HG03469 (cell line): ENCODE data around the gene PRG2.
"Not testable (repeated sequence)": the region's sequence is repeated elsewhere in the genome, so short reads cannot be mapped to it uniquely, and the experiment has no call there.

Source experiments
- ATAC-seq: cut with Tn5 transposase; IDR thresholded peaks from one replicate; pipeline ENCODE4 v1.9.1; 2021; ENCODE audit warnings: mild to moderate bottlenecking, moderate library complexity, moderate number of reproducible peaks; ENCODE audit not compliant: unreplicated experiment

Gene PRG2

DNA sequence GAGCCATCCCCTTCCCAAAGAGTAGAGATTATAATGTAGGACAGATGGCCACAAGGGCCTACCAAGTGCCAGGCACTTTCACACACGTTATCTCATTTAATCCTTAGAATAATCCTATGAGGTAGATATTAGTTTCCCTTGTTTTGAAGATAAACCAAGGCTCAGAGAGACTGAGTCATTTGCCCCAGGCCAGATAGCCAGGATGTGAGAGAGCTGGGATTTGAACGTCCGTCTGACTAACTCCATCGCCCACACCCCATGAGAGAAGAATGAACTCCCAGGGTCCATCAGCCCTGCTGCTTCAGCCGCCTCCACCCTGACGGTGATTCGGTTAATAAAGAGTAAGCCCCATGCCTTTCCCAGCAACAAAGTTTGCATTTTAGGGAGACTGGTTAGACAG is 20.2 kb downstream of the PRG2 start:
- no peak for ATAC-seq

DNA sequence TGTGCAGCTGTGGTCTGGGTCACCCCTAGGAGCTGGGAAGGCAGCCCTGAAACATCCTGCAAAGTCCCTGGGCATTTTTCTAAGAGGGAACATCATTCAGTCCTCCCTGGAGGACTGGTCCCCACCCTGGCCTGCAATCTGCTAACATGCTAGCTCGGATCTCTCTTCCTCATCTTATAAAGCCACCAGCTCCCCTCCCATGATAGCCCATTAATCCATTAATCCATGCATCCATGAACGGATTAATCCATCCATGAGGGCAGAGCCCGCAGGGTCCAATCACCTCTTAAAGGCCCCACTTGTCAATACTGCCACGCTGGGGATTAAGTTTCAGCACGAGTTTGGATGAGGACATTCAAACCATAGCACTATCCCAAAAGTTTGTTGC is 21.6 kb downstream of the PRG2 start:
- ATAC-seq: no peak

DNA sequence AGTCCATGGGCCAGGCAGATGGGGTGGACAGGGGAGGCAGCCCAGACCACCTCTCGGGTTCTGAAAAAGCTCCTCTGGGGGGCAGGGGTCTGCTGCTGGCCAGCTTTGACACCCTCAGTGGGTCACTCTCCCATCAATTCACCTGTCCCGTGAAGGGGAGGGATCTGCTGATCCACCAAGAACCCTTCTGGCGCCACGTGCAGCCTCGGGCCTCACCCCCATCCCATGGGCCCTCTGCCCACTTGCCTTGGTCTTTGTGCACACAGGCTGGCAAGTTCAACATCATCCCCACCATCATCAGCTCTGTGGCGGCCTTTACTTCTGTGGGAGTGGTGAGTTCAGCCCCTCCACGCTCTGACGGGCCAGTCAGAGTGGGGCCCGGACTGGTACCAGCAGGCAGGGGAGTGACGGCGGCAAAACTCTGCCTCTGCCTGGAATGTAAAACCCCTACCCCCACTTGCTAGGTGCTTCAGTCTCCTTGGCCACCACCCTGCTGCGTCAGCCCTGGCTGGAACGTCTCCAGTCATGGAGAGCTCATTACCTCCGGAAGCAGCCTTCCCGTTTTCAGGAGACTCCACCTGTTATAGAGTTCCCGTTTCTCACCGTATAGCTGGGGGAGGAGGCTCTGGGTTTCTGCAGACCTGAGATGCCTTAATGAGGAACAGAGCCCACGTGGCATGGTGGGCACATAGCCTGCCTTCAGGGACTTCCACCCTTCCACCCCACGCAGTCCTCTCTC is 22.2 kb downstream of the PRG2 start:
- no peak for ATAC-seq

DNA sequence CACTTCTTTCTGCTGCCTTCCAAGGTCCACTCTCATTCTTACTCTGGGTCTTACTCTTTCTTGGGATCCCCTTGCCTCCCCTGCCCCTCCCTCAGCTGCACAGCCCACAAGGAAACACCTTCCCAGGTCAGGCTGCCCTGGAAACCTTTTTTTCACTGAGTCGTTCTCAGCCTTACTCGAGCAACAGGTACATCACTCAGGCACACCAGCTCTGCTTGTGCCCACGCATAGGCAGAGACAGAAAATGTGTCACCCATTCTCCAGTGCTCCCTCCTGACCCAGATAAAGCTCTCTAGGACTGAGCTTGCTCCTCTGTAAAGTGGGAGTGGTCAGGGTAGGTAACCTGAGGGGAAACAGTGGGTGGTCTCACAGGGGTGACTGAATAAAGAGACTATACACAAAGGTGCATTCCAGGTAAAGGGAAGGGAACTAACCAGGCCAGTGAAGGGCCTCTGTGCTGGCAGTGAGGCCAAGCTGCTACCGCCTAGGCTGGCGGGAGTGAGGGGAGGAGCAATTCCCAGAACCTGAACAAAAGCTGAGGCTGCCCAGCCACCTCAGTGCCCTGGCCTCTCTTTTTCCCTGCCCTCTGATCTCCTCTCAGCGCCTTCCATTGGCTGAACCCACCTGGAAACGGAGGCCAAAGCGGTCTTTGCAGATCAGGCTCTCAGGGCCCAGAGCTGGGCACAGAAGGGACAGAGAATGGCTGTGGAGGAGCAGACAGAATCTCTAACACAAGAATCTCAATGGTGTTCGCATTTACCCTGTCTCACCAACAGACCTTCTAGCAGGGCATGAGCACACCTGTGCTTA is 25.4 kb downstream of the PRG2 start:
- no peak for ATAC-seq

DNA sequence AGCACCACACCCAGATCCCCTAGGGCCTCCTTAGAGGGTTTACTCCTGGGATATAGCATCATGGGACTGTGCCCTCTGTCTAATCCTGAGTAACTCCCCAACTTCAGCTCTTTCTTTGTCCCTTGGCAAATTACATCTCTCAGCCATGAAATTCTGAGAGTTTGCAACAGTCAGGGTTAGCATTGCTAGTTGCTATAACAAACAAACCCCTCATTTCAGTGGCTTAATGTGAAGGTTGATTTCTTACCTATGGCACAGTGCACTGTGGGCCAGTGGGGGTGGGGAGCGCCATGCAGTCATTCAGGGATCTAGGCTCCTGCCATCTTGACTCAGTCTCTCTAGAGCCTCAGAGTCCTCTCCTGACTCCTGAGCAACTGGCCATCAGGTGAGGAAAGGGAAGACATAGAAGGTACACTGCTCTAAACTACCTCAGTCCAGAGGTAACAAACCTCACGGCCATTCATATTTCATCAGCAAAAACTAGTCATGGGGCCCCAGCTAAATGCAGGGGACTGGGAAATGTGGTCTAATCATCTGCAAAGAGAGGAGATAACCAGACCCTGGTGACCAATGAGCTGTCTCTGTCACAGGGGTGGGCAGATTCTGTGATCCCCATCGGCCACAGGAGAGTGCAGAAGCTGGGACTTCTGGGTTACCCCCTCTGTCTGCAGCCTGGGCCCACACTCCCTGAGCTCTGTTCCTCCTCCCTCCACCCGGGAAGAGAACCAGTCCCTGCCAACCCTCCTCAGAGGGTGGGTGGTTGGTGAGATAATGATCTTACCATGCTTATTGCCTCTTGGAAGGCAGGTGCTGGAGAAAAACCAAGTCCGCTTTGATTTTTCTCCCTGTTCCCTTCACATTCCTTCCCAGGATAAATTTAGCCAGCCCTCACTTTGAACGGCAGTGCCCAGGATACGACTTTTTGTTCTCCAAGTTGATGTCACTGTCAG is 27.0 kb downstream of the PRG2 start:
- ATAC-seq: no peak

DNA sequence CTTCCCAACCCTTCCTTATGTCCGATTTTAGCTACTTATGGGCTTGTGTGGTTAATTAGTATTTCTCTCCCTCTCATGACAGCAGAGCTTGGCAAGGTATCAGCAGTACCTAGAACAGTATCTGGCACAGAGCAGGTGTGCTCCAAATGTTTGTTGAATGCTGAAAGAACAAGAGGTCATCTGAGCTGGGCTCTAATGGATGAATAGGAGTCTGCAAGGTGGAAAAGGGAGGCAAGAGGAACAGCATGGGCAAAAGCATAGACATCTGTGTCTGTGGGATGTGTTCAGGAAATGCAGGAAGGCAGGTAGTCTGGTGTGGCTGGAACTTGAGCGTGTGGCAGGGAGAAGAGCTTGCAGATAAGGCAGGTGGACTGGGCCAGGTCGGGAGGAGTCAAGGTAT is 28.5 kb downstream of the PRG2 start:
- ATAC-seq: no peak

DNA sequence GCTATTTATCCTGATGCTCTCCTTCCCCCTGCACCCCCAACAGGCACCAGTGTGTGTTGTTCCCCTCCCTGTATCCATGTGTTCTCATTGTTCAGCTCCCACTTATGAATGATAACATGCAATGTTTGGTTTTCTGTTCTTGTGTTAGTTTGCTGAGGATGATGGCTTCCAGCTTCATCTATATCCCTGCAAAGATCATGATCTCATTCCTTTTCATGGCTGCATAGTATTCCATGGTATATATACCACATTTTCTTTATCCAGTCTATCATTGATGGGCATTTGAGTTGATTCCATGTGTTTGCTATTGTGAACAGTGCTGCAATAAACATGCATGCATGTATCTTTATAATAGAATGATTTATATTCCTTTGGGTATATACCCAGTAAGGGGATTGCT is 29.0 kb downstream of the PRG2 start:
- ATAC-seq: not testable (repeated sequence)

DNA sequence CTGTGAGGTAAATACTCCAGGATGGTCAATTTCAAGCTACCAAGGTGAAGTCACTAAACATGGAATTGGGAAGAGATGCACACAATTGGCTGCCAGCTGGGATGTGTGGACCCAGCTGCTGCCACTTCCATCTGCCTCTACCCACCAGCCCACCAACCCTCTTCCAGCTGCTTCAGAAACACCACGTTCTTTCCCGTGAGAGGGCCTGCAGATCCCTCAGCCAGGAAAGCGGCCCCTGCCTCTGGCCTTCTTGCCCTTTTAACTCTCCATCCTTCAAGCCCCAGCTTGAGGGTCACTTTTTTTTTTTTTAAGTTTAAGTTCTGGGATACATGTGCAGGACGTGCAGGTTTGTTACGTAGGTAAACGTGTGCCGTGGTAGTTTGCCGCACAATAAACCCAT is 29.5 kb downstream of the PRG2 start:
- no peak for ATAC-seq

DNA sequence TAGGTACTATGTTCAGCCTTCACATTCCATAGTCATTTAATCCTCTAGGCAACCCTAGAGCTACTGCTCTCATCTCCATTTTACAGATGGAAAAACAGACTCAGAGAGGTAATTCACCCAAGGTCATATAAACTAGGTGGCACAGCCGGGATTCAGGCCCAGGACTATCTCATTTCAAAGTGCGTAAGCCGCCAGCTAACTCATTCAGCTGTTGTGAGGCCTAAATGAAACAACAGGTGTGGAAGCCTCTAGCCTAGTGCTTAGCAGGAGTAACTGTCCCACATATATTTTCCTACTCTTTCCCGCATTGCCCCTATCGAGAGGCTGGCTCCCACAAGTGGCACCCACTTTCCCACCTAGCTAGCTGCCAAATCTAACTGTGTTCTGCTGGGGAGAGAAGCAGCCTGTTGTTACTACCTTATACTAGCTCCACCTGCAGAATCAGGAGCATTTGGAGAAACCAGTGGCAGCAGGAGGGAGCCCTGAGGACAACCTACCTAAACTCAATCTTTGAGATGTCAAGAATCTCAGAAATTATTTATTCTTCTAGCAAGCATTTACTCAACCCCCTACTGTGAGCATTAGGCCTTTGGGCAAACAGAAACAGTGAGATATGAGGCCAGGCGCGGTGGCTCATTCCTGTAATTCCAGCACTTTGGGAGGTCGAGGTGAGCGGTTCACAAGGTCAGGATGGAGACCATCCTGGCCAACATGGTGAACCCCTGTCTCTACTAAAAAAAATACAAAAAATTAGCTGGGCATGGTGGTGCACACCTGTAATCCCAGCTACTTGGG is 30.4 kb downstream of the PRG2 start:
- no peak for ATAC-seq

DNA sequence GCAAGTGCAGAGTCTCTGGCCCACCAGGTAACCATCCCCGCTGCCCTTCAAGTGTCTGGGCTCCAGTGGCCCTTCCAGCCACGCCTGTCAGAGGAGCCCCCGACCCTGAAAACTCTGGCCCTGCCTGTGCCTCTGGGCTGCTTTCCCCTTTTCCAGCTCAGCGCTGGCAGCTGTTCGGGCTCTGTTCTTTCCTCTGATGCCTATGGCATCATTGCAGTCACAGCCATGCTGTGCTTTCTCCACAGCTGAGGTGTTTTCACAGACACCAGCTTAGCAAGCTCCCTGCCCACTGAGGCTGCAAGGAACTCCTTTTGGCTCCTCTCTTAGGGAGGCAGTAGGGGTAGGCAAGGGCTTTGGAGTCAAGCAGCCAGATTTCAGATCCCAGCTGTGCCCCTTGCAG is 31.1 kb downstream of the PRG2 start:
- no peak for ATAC-seq

DNA sequence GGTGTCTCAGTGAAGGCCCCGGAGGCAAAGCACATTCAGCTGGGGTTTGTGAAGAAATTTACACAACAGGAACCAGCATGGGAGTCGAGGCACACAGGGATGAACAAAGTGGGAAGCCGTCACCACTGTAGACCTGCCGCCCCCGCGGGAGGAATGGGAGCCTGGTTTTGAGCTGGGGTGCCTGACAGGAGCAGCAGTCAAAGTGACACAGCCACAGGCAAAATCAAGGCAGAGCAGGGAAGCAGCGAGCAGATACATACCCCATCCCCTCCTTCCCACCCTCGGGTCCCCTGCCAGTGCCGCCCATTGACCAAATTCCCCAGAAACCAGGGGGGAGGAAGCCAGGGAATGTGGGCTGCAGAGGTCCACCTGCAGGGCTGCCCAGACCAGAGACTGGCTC is 31.5 kb downstream of the PRG2 start:
- ATAC-seq: no peak

DNA sequence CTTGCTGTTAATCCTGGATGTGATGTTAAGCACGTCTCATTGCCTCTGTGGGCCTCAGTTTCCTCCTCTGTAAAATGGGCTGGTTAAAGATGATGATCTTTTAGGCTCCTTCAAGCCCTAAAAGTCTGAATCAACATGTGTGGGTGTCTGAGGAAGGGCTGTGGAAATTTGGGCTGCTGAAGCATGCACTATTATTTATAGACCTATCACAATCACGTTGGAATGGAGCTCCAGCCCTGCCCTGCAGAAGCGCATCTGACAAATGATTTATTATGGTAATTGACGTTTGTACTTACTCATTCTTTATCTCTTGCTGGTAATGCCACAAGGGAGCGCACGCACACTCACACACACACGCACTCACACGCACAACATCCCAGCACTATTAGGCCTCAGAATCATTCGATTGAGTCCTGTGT is 31.9 kb downstream of the PRG2 start:
- no peak for ATAC-seq

DNA sequence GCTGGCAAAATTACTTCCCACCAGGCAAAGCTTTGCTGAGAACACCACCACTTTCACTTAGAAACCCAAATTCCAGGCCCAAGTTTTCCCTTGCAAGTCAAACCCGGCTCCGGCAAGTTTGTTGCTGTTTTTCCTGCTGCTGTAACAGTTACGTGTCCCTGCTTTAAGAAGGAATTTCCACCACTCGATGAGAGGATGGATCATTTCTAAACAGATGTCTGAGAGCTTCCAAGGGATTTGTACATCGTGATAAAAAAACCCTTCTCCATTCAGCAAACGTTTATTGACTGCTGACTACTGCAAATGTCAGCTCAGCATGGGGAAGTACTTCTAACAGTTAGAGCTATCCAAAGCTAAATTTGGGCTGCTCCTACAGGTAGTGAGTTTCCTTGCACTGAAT is 32.6 kb downstream of the PRG2 start:
- no peak for ATAC-seq

DNA sequence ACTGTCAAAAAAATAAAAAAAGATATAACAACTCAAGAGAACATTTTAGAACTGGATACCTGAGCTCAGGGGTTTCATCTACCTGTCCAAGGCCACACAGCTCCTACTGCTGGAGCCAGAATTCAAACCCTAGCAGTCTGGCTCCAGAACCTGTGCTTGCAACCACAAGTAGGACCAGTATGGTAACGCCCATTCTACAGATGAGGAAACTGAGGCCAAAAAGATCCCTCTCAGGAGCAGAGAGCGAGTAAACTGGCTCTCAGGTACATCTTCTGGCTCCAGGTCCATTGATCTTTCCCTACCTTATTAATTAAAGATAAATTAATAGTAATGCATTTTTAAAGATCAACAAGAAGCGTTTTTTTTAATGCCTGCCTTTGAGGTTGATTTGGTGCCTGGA is 33.1 kb downstream of the PRG2 start:
- ATAC-seq: no peak

DNA sequence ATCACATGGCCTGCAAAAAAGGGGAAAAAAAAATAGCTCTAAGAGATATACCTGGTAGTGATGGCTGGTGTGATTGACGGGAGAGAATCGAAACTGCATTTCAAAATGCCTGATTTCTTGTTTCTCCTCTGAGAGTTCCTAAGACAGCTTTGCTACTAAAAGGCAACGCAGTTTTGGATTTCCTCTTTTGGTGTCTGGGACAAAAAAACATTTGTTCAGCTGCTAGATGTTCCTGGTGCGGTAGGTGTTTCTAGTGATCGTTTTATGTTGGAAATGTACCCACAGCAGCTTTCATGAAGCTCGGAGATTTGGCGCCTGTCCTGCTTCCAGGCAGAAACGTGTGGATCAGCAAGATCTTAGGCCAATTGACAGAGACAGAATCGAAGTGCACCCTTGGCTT is 34.2 kb downstream of the PRG2 start:
- no peak for ATAC-seq

DNA sequence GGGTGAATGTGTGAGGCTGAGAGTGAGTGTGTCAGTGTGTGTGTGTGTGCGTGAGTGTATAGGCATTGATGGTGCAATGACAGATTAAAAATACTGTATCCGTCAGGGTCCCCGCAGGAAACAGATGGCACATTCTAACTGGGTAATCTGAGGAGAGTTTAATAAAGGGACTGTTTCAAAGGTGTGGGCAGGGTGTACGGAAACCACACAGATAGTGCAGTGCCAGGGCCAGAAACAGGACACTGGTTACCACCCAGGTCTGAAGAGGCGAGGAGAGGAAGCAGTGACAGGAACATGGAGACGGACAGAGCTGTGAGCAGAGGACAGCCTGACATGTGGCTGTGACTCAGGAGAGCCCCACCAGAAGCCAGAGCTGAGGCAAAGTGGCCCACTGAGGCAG is 35.8 kb downstream of the PRG2 start:
- no peak for ATAC-seq

DNA sequence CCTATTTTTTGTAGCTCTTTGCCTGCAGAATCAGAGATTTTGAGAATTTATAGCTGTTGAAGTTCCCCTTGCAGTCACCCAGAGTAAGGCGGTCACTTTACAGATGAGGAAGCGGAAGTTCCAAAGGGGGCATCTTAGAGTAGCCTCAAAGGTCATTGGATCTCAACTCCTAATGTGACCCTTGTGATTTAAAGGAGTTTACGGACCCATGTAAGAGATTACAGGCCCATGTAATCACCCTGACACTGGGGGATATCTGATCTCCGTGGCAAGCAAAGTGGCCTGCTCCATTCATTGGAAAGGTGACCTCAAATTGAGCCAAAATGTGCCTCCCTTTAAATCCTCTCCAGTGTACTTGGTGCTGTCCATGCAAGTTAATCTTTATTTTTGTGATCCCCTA is 36.6 kb downstream of the PRG2 start:
- no peak for ATAC-seq

DNA sequence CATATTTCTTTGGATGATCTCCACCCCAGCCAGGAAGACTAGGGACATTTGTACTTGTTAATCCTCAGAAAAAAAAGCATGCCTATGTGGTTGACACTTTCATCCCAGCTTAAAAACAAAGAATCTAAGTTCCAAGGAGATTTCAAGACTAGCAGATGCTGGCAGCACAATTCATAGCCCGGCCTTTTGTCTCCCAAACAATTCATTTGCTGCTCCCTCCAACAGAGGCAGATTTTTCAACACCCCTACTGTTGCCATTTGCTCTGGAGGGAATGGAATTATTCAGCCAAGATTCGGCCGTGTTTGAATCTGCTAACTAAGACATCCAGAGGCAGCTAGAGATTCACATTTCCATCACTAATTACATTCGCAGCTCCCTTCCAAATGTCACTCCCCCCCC is 37.0 kb downstream of the PRG2 start:
- ATAC-seq: no peak

DNA sequence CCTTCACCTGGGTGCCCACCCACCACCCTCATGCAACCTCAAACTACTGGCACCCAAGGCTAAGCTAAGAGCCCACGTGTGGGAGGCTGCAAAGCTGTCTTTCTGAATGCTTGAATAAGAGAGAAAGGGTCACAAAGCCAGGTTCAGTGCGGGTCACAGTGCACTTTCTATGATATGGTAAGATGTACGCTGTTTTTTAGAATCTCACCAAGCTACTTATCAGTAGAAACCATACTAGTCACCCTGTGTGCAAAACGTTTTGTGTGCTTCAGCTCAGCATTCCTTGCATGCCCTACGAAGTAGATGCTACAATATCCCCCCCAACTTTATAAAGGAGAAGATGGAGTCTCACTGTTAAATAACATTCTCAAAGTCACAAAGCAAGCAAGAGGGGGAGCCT is 37.4 kb downstream of the PRG2 start:
- ATAC-seq: no peak

DNA sequence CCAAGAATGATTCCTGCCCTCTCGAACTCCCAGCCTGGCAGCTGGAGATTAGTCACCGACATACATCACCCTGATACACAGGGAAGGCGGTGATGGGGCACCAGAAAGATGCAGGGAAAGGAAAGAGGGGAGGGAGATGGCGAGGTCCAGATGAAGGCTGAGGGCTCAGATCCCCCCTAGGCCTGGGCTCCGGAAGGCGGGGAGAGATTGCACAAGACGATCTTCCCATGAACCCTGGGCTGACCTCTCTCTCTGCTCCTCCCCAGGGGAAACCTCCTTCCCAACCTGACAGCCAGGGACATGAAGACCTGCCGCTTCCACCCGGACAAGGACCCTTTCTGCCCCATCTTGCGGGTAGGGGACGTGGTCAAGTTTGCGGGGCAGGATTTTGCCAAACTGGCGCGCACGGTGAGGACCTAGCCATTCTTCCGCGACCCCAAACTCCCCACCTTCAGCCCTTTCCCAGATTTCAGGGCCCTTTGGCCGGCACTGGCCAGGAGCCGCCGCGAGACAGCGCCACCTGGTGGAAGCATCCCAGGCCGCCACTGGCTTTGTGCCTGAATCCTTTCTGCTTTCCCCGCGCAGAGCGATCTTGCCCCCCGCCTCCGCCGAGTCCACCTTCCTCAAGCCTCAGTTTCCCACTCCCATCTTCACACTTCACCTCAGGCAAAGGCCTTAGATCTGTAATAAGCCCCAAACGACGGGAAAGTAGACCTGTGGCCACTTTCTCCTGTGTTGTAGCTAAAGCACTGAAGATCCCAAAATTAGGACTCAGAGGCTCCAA is 40.8 kb downstream of the PRG2 start:
- no peak for ATAC-seq
